Islet of Langerhans (tissue), 1 donor: ENCODE results near the gene HLA-DPB1.

ENCODE experiments used
- FAIRE-seq: peaks from one replicate; lab custom pipeline; 2011; peaks lifted over from hg19 to GRCh38; lab: Jason Lieb, UNC

Gene HLA-DPB1

DNA sequence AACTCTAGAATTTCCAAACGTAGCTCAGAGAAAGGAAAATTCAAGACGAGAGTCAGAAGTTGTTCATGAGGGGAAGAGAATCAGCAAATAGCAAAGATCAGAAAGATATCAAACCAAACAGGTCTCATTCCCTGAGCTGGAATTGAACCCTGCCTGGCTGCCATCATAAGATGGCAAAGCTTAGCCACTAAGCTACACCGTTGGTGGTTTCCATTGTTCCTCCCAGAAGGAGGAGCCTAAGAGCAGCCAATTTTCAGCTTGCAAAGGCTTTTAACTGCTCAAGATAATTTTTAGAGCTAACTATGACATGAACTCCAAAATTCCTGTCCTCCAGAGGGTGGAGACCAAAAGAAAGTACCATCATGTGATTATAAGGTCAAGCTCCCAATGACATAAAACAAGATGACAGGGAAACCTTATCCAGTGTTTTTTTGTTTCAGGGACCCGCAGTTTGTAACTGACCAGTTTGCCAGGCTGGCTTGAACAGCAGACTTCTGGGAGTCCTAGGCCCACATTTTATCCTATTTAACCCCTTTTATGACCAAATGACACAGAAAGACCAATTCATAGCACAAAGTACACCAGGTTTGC, 60.6 kb downstream of the HLA-DPB1 start:
- FAIRE-seq: no peak
